Pancreas (tissue), 10 donors: Measurements from ENCODE around the gene SLC25A3. TPM values are rescaled to one million over a fixed set of nuclear protein-coding genes. Genes with fewer than 3 reads are reported as not detected.

Experiments
- ATAC-seq, 4 donors: fragments of 200-7000 bp; cut with Tn5 transposase; one replicate each; pipeline versions ENCODE4 v1.8.0 to v1.9.1; 2020; ENCODE audit warnings: mild to moderate bottlenecking in 4 of 4, moderate library complexity in 4 of 4
- DNase-seq, 6 donors: peaks; one replicate each; pipeline ENCODE4 v3.0.0-alpha.2; 2020
- FAIRE-seq: peaks from 2 replicates; lab custom pipeline; 2012; peaks lifted over from hg19 to GRCh38; lab: Jason Lieb, UNC
- H3K27ac ChIP-seq, 4 donors: fragments of 200-600 bp; sonication (generic); 1 replicate in 3 of 4; 2 replicates in 1 of 4; pipeline versions ENCODE4 v1.5.0 to v1.8.0; 2020
- H3K27me3 ChIP-seq, 4 donors: fragments of 200-600 bp; one replicate each; pipeline ENCODE4 v1.8.0; 2021
- H3K36me3 ChIP-seq, 3 donors: fragments of 200-600 bp; sonication (generic) in 1 of 3; one replicate each; pipeline versions ENCODE4 v1.5.0 to v1.8.0; 2020 to 2021
- H3K4me1 ChIP-seq, 3 donors: fragments of 200-600 bp; one replicate each; pipeline ENCODE4 v1.8.0; 2021
- H3K4me3 ChIP-seq, 4 donors: fragments of 200-600 bp; sonication (generic) in 2 of 4; one replicate each; pipeline versions ENCODE4 v1.5.0 to v1.8.0; 2020 to 2021
- H3K9me3 ChIP-seq, 4 donors: fragments of 200-600 bp; one replicate each; pipeline ENCODE4 v1.8.0; 2021
- WGBS, 2 donors: extraction: QIAGEN DNeasy Blood & Tissue Kit; methylation state at CpG; one replicate each; pipeline ENCODE4 v1.1.7; 2013; 5-methylcytosine and 5-hydroxymethylcytosine counted together
- intact Hi-C, 3 donors: fragments of 100-400 bp; cut with DNase I; formaldehyde crosslinking; loops; one replicate each; pipeline versions ENCODE4 v1.11.1 to v1.14.2; 2022
- polyA plus RNA-seq, 2 donors: library from polyadenylated mRNA; stranded (reverse); fragments of 200-250 nt; gene quantifications; one replicate each; pipeline ENCODE4 v1.2.3, GENCODE V29; 2013
- total RNA-seq, 6 donors: library from RNA; stranded (reverse); fragmentation: NEBNext Ultra II Directional in 4 of 6; extraction: Animal tissue kit (Norgen Biotek cat#: 25700) in 4 of 6; gene quantifications; one replicate each; pipeline versions ENCODE4 v1.2.1 to v1.2.4, GENCODE V29; 2021 to 2023
- TF ChIP-seq, protein P1 (sequence below), 4 donors: fragments of 200-600 bp; sonication (generic) in 3 of 4; IDR thresholded peaks; one replicate each; pipeline versions ENCODE4 v1.5.0 to v1.8.0; 2021; ENCODE audit warnings: antibody characterized with exemption in 4 of 4
- donor health status: healthy with polysubstance abuse.
- donor health status: DM: no; HTN: no; CAD: no; lungs with moderate emphysema.
- donor health status: DM: no; HTN: no; CAD: no.
- donor health status: control.
- donor health status: control.
- donor health status: Bipolar disorder and iron deficiency.
- donor health status: DM: yes; HTN: yes; CAD: no.
- donor health status: DM: no; HTN: no; CAD: no.
- donor health status: DM: no; HTN: no; CAD: no.
- donor health status: DM: yes; HTN: yes; CAD: no.

Gene SLC25A3
- total and polyA plus RNA-seq, 8 donors = 133 to 343 (median 238) TPM

GRCh38 chr12:98612696-98613334 lies 19.3 kb downstream of the SLC25A3 start:
- ATAC-seq (peak in 1 of 4 donors; percentile 44), DNase-seq (no peak), FAIRE-seq (no peak)
- 76 to 83% methylated on average over 5 of the region's 5 CpGs for WGBS, 2 donors
- Histone ChIP-seq H3K4me3 (no peak overlapping the region), H3K27ac (peak overlapping the region in 1 of 4 donors; percentile 30), H3K9me3 (no peaks in the 10 kb centered on the region), H3K27me3 (no peaks in the 10 kb centered on the region), H3K4me1 (no peaks in the 10 kb centered on the region), H3K36me3 (no peaks in the 10 kb centered on the region)
- TF ChIP-seq, protein P1, sequence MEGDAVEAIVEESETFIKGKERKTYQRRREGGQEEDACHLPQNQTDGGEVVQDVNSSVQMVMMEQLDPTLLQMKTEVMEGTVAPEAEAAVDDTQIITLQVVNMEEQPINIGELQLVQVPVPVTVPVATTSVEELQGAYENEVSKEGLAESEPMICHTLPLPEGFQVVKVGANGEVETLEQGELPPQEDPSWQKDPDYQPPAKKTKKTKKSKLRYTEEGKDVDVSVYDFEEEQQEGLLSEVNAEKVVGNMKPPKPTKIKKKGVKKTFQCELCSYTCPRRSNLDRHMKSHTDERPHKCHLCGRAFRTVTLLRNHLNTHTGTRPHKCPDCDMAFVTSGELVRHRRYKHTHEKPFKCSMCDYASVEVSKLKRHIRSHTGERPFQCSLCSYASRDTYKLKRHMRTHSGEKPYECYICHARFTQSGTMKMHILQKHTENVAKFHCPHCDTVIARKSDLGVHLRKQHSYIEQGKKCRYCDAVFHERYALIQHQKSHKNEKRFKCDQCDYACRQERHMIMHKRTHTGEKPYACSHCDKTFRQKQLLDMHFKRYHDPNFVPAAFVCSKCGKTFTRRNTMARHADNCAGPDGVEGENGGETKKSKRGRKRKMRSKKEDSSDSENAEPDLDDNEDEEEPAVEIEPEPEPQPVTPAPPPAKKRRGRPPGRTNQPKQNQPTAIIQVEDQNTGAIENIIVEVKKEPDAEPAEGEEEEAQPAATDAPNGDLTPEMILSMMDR (IDR thresholded peaks at IDR 0.05) = no peak
- intact Hi-C loops = no loop called here

DNA sequence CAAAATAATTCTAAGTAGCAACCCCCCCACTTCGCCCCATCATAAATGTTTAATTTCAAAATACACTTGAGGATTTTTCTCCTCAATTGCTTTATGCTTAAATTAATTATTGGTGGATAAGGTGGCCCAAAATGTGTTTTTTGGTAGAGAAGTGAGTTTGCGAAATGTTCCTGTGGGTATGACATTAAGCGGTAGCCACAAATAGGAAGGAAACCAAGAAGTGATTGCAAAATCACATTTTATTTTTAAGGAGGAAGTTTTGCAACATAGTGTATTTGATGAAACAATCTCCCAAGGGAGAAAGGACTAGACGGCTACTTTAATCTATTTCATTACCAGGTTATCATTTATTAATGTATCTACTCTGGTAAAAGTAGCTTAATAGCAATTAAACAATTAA lies 25.5 kb downstream of the SLC25A3 start:
- Histone ChIP-seq H3K9me3 (no peaks in the 10 kb centered on the region), H3K36me3 (no peaks in the 10 kb centered on the region), H3K27ac (no peak overlapping the region), H3K4me1 (no peaks in the 10 kb centered on the region), H3K4me3 (no peak overlapping the region), H3K27me3 (no peaks in the 10 kb centered on the region)
- DNase-seq (no peak), ATAC-seq (peak in 2 of 4 donors; percentile 49 to 53), FAIRE-seq (no peak)
- TF ChIP-seq, protein P1 (IDR thresholded peaks at IDR 0.05) = no peak
- intact Hi-C loops = no loop called here
- 84% methylated on average over 4 of the region's 4 CpGs for WGBS, 2 donors

DNA sequence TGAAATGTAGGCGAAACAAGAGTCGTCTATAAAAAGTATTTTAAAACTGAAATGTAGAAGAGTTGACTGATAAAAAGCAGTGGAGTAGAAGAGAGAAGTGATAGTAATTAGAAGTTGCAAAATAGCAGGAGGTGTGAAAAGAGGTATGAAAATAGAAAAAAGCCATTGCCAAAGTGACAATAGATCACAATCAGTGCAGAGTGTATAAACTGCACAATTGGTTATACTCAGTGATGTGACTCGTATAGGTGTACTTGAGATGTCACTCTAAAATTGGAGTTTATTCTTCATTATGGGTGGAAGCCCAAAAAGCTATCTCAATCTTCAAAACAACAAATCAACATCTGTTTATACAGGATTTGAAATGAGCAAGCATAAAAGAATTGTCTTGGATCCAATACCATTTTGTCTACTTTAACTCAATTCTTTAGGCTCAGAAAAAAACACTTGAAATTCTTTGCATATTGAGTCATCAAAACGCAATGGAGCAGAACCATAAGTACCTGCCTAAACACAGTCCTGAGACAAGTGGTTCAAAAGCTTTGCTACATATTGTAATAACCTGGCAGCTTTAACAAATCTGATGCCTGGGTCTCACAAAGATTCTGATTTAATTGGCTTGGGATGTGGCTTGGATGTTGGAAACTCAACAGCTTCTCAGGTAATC lies 42.3 kb downstream of the SLC25A3 start:
- Histone ChIP-seq H3K27me3 (no peaks in the 10 kb centered on the region), H3K36me3 (no peaks in the 10 kb centered on the region), H3K27ac (no peak overlapping the region), H3K4me1 (no peaks in the 10 kb centered on the region), H3K4me3 (no peak overlapping the region), H3K9me3 (no peaks in the 10 kb centered on the region)
- intact Hi-C loops = no loop called here
- TF ChIP-seq, protein P1 (IDR thresholded peaks at IDR 0.05) = no peak
- no peak for FAIRE-seq
- DNase-seq = no peak
- ATAC-seq = no peak
- 85 to 89% methylated on average over 4 of the region's 4 CpGs for WGBS, 2 donors

DNA sequence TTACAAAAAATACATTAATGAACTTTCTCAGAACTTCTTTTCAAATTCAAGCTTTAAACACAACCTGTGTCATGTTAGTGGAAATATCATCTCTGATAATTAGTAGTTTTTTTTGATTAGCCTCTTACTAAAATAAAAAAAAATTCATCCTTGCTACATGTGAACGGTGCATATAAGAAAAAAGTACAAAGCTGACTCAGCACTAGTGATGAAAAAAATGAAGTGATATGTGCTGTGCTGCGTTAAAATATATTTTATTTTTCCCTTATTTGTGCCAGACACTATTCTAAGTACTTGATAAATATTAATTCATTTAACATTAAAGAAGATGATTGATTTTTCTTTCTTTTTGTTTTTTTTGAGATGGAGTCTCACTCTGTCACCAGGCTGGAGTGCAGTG lies 43.6 kb downstream of the SLC25A3 start:
- TF ChIP-seq, protein P1 (IDR thresholded peaks at IDR 0.05) = no peak
- no peaks in the 10 kb centered on the region for H3K4me1 ChIP-seq
- H3K36me3 ChIP-seq = no peaks in the 10 kb centered on the region
- FAIRE-seq = no peak
- ATAC-seq = no peak
- no peak overlapping the region for H3K4me3 ChIP-seq
- intact Hi-C loops = no loop called here
- DNase-seq = no peak
- H3K27me3 ChIP-seq = no peaks in the 10 kb centered on the region
- H3K9me3 ChIP-seq = no peaks in the 10 kb centered on the region
- H3K27ac ChIP-seq = no peak overlapping the region
- WGBS, 2 donors = 82 to 85% methylated on average over 2 of the region's 2 CpGs

- no peak for FAIRE-seq
- H3K36me3 ChIP-seq = no peaks in the 10 kb centered on the region
- intact Hi-C loops = no loop called here
- WGBS, 2 donors = 94% methylated on average over 2 of the region's 2 CpGs
- DNase-seq = no peak
- H3K27ac ChIP-seq = no peak overlapping the region
- no peaks in the 10 kb centered on the region for H3K9me3 ChIP-seq
- TF ChIP-seq, protein P1 (IDR thresholded peaks at IDR 0.05) = no peak
- H3K4me1 ChIP-seq = no peaks in the 10 kb centered on the region
- H3K4me3 ChIP-seq = no peak overlapping the region
- ATAC-seq = no peak
- no peaks in the 10 kb centered on the region for H3K27me3 ChIP-seq
These were observed 44.5 kb downstream of the SLC25A3 start for GRCh38 chr12:98638009-98638408.
